NCI-H345 treated with DMSO at 0.1 percent for 48 hours (cell line): Measurements from ENCODE around the gene ACTL10.

Source experiments
- DNase-seq: peaks from one replicate; lab custom pipeline; 2025; ENCODE audit not compliant: unreplicated experiment; lab: John Stamatoyannopoulos, UW

ACTL10 gene

GRCh38 chr20:33663161-33664084 is 3.3 kb upstream of the ACTL10 start:
- peak; percentile 74 for DNase-seq

- DNase-seq, result no peak
These were observed 2.5 kb upstream of the ACTL10 start for GRCh38 chr20:33664085-33664761.

GRCh38 chr20:33664762-33665144 is 2.0 kb upstream of the ACTL10 start:
- no peak for DNase-seq

GRCh38 chr20:33667245-33667675 is 517 bp downstream of the ACTL10 start:
- DNase-seq, result no peak

GRCh38 chr20:33667676-33668465 is 1.1 kb downstream of the ACTL10 start:
- peak; percentile 67 for DNase-seq

- DNase-seq, result no peak
These were observed 1.9 kb downstream of the ACTL10 start for GRCh38 chr20:33668466-33669155.

GRCh38 chr20:33669224-33669623 is 2.5 kb downstream of the ACTL10 start:
- DNase-seq, result no peak

GRCh38 chr20:33669873-33670640 is 3.3 kb downstream of the ACTL10 start:
- no peak for DNase-seq

- no peak for DNase-seq
These were observed 4.2 kb downstream of the ACTL10 start for GRCh38 chr20:33670715-33671499.

- DNase-seq, result no peak
These were observed 5.0 kb downstream of the ACTL10 start for GRCh38 chr20:33671573-33672288.

GRCh38 chr20:33672426-33673113 is 5.8 kb downstream of the ACTL10 start:
- DNase-seq, result peak; percentile 93

GRCh38 chr20:33673114-33673409 is 6.3 kb downstream of the ACTL10 start:
- DNase-seq, result no peak

- peak; percentile 37 for DNase-seq
These were observed 6.9 kb downstream of the ACTL10 start for GRCh38 chr20:33673410-33674293.

- peak; percentile 71 for DNase-seq
These were observed 7.8 kb downstream of the ACTL10 start, which contains the start of gene NECAB3 for GRCh38 chr20:33674294-33675135. TSS of gene NECAB3 (minus strand) at chr20:33674428. CDS start at chr20:33674352, 76 bp downstream.

GRCh38 chr20:33675136-33675959 is 8.6 kb downstream of the ACTL10 start:
- no peak for DNase-seq
